GM12878 (cell line): ENCODE measurements around the gene PLEKHG4B. TPM values are rescaled to one million over a fixed set of nuclear protein-coding genes. Genes with fewer than 3 reads are reported as not detected.

ENCODE experiments used
- ATAC-seq: fragments of 200-7000 bp; cut with Tn5 transposase; 3 replicates; pipeline ENCODE4 v1.9.1; 2020; ENCODE audit warnings: mild to moderate bottlenecking, moderate library complexity
- BruUV-seq: library from RNA; stranded (reverse); fragments of 400-500 nt; replicated peaks from 2 replicates; lab custom pipeline; 2021; lab: Mats Ljungman, UMichigan
- CTCF ChIA-PET: fragments of 300-600 bp; sonication (Branson Sonifier 250); formaldehyde crosslinking; extraction: SDS; loops from one replicate; lab custom pipeline; 2021; ENCODE audit warnings: inconsistent platforms; lab: Yijun Ruan, JAX
- POLR2A ChIA-PET: fragments of 350-600 bp; formaldehyde crosslinking; extraction: SDS; loops from one replicate; lab custom pipeline; 2021; ENCODE audit warnings: inconsistent platforms; lab: Charles Lee
- RAD21 ChIA-PET: fragments of 300-600 bp; sonication (Branson Sonifier 250); formaldehyde crosslinking; loops from one replicate; lab custom pipeline; 2023; ENCODE audit warnings: antibody characterized with exemption; ENCODE audit not compliant: unreplicated experiment; lab: Charles Lee
- SMC1A ChIA-PET: fragments of 300-600 bp; sonication (Branson Sonifier 250); formaldehyde crosslinking; loops from one replicate; lab custom pipeline; 2023; ENCODE audit not compliant: unreplicated experiment, uncharacterized antibody; lab: Charles Lee
- DNase-seq: peaks from one replicate; pipeline ENCODE4 v3.0.0-alpha.2; 2011; ENCODE audit warnings: low read depth, low spot score
- FAIRE-seq: peaks from 3 replicates; lab custom pipeline; 2011; peaks lifted over from hg19 to GRCh38; lab: Jason Lieb, UNC
- H2AFZ ChIP-seq: 2 replicates; pipeline ENCODE4 v1.6.0; 2011; ENCODE audit warnings: low read depth, low read length, control low read depth; ENCODE audit not compliant: control insufficient read depth
- H3K27ac ChIP-seq: 2 replicates; pipeline ENCODE4 v1.5.1; 2011; ENCODE audit warnings: control low read depth; ENCODE audit not compliant: control insufficient read depth, insufficient read depth
- H3K27me3 ChIP-seq, 2 experiments: replicated peaks in 1 of 2; 2 replicates each; pipeline versions ENCODE4 v1.6.0 to v1.6.1; 2011; ENCODE audit warnings: low read length in 1 of 2; ENCODE audit not compliant: control insufficient read depth in 2 of 2, insufficient read depth in 2 of 2
- H3K36me3 ChIP-seq, 2 experiments: 2 replicates each; pipeline ENCODE4 v1.5.1; 2011; ENCODE audit warnings: low read length in 1 of 2; ENCODE audit not compliant: control insufficient read depth in 2 of 2, insufficient read depth in 2 of 2
- H3K4me1 ChIP-seq: 2 replicates; pipeline ENCODE4 v1.6.1; 2011; ENCODE audit warnings: mild to moderate bottlenecking, low read length, moderate library complexity, mixed read lengths; ENCODE audit not compliant: control insufficient read depth, insufficient read depth
- H3K4me2 ChIP-seq: 2 replicates; pipeline ENCODE4 v1.6.0; 2011; ENCODE audit warnings: control low read depth; ENCODE audit not compliant: control insufficient read depth, insufficient read depth
- H3K4me3 ChIP-seq: fragments of 200-600 bp; sonication (generic); 2 replicates; pipeline ENCODE4 v1.5.1; 2016
- H3K79me2 ChIP-seq: 2 replicates; pipeline ENCODE4 v1.6.0; 2011; ENCODE audit warnings: low read length; ENCODE audit not compliant: control insufficient read depth, insufficient read depth
- H3K9ac ChIP-seq: 2 replicates; pipeline ENCODE4 v1.8.0; 2011; ENCODE audit warnings: low read length, control low read depth, mixed read lengths; ENCODE audit not compliant: control insufficient read depth, insufficient read depth
- H3K9me3 ChIP-seq: replicated peaks from 3 replicates; pipeline ENCODE4 v1.5.1; 2011; ENCODE audit warnings: mild to moderate bottlenecking, low read length; ENCODE audit not compliant: control insufficient read depth, insufficient read depth
- H4K20me1 ChIP-seq: 2 replicates; pipeline ENCODE4 v1.6.0; 2011; ENCODE audit not compliant: control insufficient read depth, insufficient read depth
- ATF7 ChIP-seq: fragments of 450-650 bp; IDR thresholded peaks from 2 replicates; pipeline ENCODE4 v1.6.1; 2016; ENCODE audit warnings: low read depth, mild to moderate bottlenecking
- PAX5 ChIP-seq: IDR thresholded peaks from 2 replicates; pipeline ENCODE4 v1.6.1; 2011; ENCODE audit warnings: low read depth, low read length, borderline replicate concordance
- PAX8 ChIP-seq: fragments of 450-650 bp; IDR thresholded peaks from 2 replicates; pipeline ENCODE4 v1.6.1; 2017; ENCODE audit warnings: mild to moderate bottlenecking, moderate library complexity
- WGBS: methylation state at CpG from one replicate; pipeline ENCODE4 v1.1.6; 2016; ENCODE audit warnings: low lambda C conversion rate; ENCODE audit not compliant: insufficient replicate concordance, insufficient coverage; ENCODE audit errors: missing lambda C conversion rate; 5-methylcytosine and 5-hydroxymethylcytosine counted together
- in situ Hi-C: fragments of 300-500 bp; cut with MboI; formaldehyde crosslinking; loops from 9 replicates; pipeline ENCODE4 v1.14.3; 2018; ENCODE audit warnings: mixed read lengths
- intact Hi-C: fragments of 100-400 bp; cut with micrococcal nuclease; formaldehyde crosslinking; loops from one replicate; pipeline ENCODE4 v1.14.2; 2022; ENCODE audit not compliant: unreplicated experiment
- polyA plus RNA-seq, 11 experiments: library from polyadenylated mRNA; depleted of rRNA in 4 of 11; unstranded in 6 of 11; stranded (reverse) in 5 of 11; fragments of >200 nt; fragmentation: Nextera tagmentation in 4 of 11; fragmentation: Illumina TruSeq in 1 of 11; extraction: Ambion mirVana in 4 of 11; extraction: Trizol in 1 of 11; gene quantifications; 1 replicate in 1 of 11; 2 replicates in 10 of 11; pipeline versions ENCODE4 v1.2.1 to v1.2.3, GENCODE V29; 2011 to 2016; ENCODE audit warnings: inconsistent platforms in 2 of 11, missing spikeins in 2 of 11, low read depth in 1 of 11
- total RNA-seq, 4 experiments: library from RNA; depleted of rRNA in 3 of 4; stranded (reverse); fragments of >200 nt in 3 of 4; fragmentation: Illumina TruSeq in 1 of 4; extraction: Trizol in 1 of 4; gene quantifications; 2 replicates each; pipeline versions ENCODE4 v1.2.1 to v1.2.3, GENCODE V29; 2013 to 2021
- TF ChIP-seq, protein P1 (sequence below): IDR thresholded peaks from 2 replicates; pipeline ENCODE4 v1.6.1; 2012; ENCODE audit warnings: improper control_type of control experiment, low read depth, low read length; ENCODE audit not compliant: insufficient replicate concordance

The PLEKHG4B gene
- total and polyA plus RNA-seq, 10 of the 15 experiments (the other 5 are each of a cell fraction or from before 2014, with no cell fraction given): under 0.01 to 0.05 (median 0.01) TPM; not detected in 6

DNA sequence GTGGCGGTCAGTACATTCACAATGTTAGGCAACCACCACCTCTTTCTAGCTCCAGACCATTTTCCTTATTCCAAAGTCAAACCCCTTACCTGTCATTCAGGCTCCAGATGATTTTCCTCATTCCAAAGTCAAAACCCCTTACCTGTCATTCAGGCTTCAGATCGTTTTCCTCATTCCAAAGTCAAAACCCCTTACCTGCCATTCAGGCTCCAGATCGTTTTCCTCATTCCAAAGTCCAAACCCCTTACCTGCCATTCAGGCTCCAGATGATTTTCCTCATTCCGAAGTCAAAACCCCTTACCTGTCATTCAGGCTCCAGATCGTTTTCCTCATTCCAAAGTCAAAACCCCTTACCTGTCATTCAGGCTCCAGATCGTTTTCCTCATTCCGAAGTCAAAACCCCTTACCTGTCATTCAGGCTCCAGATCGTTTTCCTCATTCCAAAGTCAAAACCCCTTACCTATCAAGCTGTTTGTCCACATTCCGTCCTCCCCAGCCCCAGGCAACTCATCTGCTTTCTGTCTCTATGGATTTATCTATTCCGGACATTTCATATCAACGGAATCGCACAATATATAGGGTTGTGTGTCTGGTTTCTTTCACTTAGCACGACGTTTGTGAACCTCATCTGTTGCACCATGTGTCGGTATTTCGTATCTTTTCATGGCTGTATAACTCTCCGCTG is 5.2 kb downstream of the PLEKHG4B start:
- ATAC-seq (no peak), FAIRE-seq (no peak)
- Histone ChIP-seq H3K36me3 (no peaks in the 10 kb centered on the region), H2AFZ (no peak overlapping the region), H3K4me1 (no peaks in the 10 kb centered on the region), H3K9me3 (no peaks in the 10 kb centered on the region), H3K4me3 (no peak overlapping the region)
- in situ Hi-C loops: no loop called here
- intact Hi-C loops: no loop called here
- RAD21 ChIA-PET: no interaction called here
- CTCF ChIA-PET: no interaction called here
- SMC1A ChIA-PET: no interaction called here
- TF ChIP-seq, protein P1, sequence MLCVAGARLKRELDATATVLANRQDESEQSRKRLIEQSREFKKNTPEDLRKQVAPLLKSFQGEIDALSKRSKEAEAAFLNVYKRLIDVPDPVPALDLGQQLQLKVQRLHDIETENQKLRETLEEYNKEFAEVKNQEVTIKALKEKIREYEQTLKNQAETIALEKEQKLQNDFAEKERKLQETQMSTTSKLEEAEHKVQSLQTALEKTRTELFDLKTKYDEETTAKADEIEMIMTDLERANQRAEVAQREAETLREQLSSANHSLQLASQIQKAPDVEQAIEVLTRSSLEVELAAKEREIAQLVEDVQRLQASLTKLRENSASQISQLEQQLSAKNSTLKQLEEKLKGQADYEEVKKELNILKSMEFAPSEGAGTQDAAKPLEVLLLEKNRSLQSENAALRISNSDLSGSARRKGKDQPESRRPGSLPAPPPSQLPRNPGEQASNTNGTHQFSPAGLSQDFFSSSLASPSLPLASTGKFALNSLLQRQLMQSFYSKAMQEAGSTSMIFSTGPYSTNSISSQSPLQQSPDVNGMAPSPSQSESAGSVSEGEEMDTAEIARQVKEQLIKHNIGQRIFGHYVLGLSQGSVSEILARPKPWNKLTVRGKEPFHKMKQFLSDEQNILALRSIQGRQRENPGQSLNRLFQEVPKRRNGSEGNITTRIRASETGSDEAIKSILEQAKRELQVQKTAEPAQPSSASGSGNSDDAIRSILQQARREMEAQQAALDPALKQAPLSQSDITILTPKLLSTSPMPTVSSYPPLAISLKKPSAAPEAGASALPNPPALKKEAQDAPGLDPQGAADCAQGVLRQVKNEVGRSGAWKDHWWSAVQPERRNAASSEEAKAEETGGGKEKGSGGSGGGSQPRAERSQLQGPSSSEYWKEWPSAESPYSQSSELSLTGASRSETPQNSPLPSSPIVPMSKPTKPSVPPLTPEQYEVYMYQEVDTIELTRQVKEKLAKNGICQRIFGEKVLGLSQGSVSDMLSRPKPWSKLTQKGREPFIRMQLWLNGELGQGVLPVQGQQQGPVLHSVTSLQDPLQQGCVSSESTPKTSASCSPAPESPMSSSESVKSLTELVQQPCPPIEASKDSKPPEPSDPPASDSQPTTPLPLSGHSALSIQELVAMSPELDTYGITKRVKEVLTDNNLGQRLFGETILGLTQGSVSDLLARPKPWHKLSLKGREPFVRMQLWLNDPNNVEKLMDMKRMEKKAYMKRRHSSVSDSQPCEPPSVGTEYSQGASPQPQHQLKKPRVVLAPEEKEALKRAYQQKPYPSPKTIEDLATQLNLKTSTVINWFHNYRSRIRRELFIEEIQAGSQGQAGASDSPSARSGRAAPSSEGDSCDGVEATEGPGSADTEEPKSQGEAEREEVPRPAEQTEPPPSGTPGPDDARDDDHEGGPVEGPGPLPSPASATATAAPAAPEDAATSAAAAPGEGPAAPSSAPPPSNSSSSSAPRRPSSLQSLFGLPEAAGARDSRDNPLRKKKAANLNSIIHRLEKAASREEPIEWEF: no peak
- TF ChIP-seq PAX8: no peak
- TF ChIP-seq PAX5: no peak
- TF ChIP-seq ATF7: no peak
- TF ChIP-seq, all 136 proteins: peak for 0
- POLR2A ChIA-PET: no interaction called here
- Histone ChIP-seq H3K27ac (no peak overlapping the region), H4K20me1 (no peaks in the 10 kb centered on the region), H3K79me2 (no peaks in the 10 kb centered on the region), H3K27me3 (no peaks in the 10 kb centered on the region; a peak in 1 of 4 replicates), H3K4me2 (no peak overlapping the region), H3K9ac (no peak overlapping the region)
- BruUV-seq: no TSS peak
- WGBS: 36% methylated on average over 17 of the region's 17 CpGs
- DNase-seq: no peak
